ENCODE results near the gene MACF1. TPM values are rescaled to one million over a fixed set of nuclear protein-coding genes. Genes with fewer than 3 reads are reported as not detected.
"Not testable (repeated sequence)": the region's sequence is repeated elsewhere in the genome, so short reads cannot be mapped to it uniquely, and the experiment has no call there.

The MACF1 gene
- 352 TPM for total RNA-seq

DNA sequence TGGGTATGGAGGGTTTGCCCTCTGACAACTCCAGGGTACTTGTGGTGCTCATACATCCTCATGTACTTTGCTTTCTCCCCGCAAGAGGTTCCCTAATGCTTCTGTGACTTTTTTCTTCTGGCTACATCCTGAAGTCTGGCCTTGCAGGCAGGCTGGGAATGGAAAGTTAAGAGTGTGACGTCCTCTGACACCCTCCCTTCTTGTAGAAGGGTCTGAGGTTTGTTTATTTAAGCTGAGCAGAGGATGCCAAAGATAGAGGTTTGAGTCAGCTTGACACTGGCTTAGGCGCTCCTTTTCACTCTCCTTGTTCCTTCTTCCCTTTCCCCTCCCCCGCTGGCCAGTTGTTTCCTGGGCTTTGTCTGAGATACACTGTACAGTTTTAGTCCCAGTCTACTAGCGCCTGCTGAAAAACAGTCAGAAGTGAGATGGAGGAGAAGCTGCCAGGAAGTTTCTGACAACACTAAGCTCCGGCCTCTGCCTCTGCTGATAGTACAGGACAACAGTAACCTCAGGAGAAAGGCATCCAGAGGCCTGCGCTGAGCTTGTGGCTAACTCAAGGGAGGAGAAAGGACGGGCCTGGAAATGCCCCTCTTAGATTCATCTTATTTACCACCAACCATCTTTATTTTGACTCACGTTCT lies at the start of gene MACF1:
Gene MACF1, plus strand, starts transcription at position 255 of the 641 bp plus-strand sequence. Its CDS starts 328 bp downstream, at position 583.
- DNase-seq (ENCODE audit: low read depth in 2 of 3, low spot score in 2 of 3): peak in 2 of 3 donors; percentile 69 to 86

- no peak for DNase-seq (ENCODE audit: low read depth in 2 of 3, low spot score in 2 of 3)
These were observed 47.2 kb upstream of the MACF1 start for GRCh38 chr1:39157304-39157703.

GRCh38 chr1:39158327-39159086 lies 46.0 kb upstream of the MACF1 start:
- DNase-seq (ENCODE audit: low read depth in 2 of 3, low spot score in 2 of 3): no peak

- DNase-seq (ENCODE audit: low read depth in 2 of 3, low spot score in 2 of 3): no peak
These were observed 45.1 kb upstream of the MACF1 start for GRCh38 chr1:39159224-39160036.

DNA sequence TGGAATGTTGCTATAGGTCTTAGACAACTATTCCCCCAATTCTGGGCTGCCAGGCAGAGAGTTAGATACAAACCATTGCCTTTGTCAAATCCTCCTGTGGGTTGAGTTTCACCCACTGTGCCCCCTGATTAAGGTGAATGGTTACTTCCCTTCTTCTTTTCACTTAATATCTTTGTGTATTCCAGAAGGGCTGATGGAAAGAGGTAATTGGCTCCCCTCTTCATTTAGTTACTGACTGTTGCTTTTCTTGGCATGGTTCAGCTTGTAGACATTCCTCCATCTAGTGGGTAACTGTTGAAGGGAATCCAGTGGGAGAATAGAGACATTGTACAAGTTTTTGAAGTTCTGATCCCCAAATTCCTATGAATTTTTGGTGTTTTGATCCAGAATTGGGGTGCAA lies 43.8 kb upstream of the MACF1 start:
- DNase-seq (ENCODE audit: low read depth in 2 of 3, low spot score in 2 of 3): no peak

- not testable (repeated sequence) for DNase-seq (ENCODE audit: low read depth in 2 of 3, low spot score in 2 of 3)
These were observed 42.7 kb upstream of the MACF1 start for GRCh38 chr1:39161811-39162210.

GRCh38 chr1:39163469-39163868 lies 41.0 kb upstream of the MACF1 start:
- DNase-seq (ENCODE audit: low read depth in 2 of 3, low spot score in 2 of 3): no peak

- DNase-seq (ENCODE audit: low read depth in 2 of 3, low spot score in 2 of 3): no peak
These were observed 40.2 kb upstream of the MACF1 start for GRCh38 chr1:39164256-39164655.

DNA sequence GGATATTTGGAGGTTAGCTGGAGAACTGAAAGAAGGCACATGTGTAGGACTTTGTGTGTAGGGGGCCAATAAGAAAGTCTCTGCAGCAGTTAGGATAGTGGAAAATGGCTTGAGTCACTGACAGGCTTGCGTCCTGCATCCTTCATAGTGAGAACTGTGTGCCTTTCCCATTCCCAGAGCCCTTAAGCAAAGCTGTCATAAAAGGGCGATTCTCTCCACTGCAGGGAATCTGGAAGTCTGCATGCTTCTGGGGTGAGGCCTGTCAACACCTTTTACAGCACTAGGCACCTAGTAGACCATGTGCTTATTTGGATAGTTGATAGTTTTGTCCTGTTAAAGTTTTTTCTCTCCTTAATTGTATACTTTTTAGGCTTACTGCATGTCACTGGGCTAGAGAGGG lies 39.4 kb upstream of the MACF1 start:
- no peak for DNase-seq (ENCODE audit: low read depth in 2 of 3, low spot score in 2 of 3)

GRCh38 chr1:39165488-39165887 lies 39.0 kb upstream of the MACF1 start:
- DNase-seq (ENCODE audit: low read depth in 2 of 3, low spot score in 2 of 3): no peak

DNA sequence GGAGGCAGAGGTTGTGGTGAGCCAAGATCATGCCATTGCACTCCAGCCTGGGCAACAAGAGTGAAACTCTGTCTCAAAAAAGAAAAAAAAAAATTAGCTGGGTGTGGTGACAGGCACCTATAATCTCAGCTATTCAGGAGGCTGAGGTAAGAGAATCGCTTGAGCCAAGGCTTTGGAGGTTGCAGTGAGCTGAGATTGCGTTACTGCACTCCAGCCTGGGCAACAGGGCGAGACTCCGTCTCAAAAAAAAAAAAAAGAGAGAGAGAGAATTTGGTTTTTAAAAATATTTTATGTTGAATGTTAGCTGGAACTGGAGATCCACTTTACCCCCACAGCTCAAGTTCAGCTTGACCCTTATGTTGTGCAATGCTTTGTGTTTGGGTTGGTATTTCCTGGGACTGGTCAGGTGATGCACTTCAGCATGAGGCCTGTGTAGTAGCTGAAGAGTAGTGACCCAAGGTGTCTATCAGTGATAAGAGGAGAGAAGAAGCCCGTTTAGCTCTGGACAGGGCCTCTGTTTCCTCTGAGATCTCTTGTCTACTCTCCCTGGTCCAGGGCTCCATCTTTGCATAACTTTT lies 36.8 kb upstream of the MACF1 start:
- peak in 1 of 3 donors; percentile 54 for DNase-seq (ENCODE audit: low read depth in 2 of 3, low spot score in 2 of 3)

DNA sequence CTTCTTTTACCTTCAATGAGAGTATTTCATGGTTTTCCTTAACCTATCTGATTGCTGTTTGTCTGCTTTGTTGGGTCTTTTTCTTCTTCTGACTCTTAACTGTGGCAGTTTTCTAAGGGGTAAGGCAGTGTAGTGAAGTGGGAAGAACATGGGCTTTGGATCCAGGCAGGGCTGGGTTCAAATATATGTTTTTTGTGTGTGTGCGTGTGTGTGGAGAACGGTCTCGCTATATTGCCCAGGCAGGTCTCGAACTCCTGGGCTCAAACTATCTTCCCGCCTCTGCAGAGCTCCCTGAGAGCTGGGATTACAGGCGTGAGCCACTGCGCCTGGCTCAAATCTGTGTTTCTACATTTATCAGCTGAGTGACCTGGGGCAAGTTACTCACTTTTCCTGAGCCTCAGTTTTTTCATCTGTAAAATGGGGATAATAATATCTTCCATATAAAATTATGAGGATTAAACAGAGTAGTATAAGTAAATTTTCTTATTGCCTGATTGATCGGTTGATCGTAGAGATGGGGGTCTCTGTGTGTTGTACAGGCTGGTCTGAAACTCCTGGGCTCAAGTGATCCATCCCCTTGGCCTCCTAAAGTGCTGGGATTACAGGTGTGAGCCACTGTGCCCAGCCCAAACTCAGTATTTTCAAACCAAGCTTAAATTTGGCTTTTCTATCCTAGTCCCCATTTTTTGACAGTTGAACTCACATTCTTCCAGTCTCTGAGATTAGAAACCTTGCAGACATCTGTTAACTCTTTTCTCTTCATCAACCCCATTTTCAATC lies 36.0 kb upstream of the MACF1 start:
- DNase-seq (ENCODE audit: low read depth in 2 of 3, low spot score in 2 of 3): no peak

DNA sequence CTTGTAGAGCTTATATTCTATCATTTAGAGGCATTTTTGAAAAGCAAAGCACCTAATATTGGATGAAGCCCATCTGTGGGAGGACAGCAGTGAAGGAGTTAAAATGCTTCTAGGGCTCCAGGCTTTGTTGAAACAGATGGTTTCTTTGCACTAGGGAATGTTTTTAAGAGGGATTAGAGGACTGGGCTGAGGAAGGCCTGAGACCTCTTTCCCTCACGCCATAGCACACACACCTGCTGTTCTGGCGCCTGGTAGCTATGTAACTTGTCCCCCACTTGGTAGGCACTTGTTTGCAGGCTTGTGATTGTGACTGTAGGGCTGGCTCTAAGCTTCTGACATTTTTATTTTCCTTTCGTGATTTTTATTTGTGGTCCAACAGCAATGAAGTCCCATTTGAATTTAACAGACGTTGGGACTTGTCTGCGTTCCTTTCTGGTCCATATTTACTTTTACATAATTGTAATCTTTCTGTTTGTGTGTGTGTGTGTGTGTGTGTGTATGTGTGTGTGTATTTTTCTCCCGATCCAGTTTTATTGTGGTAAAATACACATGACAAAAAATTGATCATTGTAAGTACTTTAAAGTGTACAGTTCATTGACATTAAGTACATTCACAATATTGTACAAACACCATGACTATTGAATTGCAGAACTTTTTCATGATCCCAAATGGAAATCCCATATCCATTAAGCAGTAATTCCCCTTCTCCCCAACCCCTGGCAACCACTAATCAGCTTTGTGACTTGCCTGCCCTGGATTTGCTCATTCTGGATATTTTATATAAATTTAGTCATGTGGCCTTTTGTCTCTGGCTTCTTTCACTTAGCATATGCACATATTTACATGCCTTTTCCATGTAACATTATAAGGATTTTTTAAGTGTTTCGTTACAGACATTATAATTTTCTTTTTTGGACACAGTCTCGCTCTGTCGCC lies 33.5 kb upstream of the MACF1 start:
- DNase-seq (ENCODE audit: low read depth in 2 of 3, low spot score in 2 of 3): no peak

DNA sequence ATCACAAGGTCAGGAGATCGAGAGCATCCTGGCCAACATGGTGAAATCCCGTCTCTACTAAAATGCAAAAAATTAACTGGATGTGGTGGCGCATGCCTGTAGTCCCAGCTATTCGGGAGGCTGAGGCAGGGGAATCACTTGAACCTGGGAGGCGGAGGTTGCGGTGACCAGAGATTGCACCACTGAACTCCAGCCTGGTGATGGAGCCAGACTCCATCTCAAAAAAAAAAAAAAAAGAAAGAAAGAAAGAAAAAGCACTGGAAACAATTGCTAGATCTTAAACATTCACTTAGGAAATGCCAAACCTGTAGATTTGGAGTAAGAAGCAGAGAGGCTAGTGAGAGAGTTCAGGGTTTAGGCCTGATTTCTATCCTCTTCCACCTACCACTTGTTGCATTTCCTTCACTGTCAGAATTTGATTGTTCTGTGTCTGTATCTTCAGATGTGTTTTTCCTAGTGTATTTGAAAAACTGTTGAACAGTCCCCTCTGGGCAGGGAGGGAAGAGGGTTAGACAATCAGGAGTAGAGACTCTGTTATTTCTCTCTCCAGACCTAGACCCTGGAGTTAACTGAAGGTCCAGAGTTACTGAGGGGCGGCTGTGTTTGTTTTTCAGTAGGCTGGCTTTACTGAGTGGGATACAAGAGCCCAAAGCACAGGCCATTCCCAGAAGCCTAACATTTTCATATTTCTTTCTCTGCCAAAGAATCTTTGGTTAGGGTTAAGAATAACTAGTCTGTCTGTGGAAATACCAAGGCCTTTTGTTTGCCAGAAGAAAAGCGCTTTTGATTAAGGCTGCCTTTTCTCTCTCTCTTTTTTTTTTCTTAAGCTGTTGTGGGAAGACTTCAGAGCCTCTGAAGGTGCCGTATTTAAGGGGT lies 31.1 kb upstream of the MACF1 start:
- no peak for DNase-seq (ENCODE audit: low read depth in 2 of 3, low spot score in 2 of 3)

DNA sequence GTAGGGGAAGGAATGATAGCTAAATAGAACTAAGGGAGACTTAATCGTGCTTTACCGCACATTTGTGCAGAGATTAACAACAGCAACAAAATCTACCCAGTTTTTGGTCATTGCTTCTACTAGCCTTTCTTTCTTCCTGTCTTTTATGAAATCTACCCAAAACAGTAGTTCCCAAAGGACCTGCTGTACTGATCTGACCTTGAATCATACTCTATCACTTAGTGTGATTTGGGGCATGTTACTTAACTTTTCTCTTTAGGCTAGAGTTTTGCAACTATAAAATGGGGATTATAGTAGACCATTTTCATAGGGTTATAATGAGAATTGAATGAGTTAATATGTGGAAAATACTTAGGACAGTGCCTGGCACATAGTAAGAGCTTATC lies 30.5 kb upstream of the MACF1 start:
- no peak for DNase-seq (ENCODE audit: low read depth in 2 of 3, low spot score in 2 of 3)

- DNase-seq (ENCODE audit: low read depth in 2 of 3, low spot score in 2 of 3): no peak
These were observed 30.0 kb upstream of the MACF1 start for GRCh38 chr1:39174390-39175081.

- no peak for DNase-seq (ENCODE audit: low read depth in 2 of 3, low spot score in 2 of 3)
These were observed 26.8 kb upstream of the MACF1 start for GRCh38 chr1:39177706-39178105.

Data from hematopoietic multipotent progenitor cell (in vitro differentiated cells).